Peyer's patch (tissue), 4 donors: ENCODE data around the gene FAM43B. TPM values are rescaled to one million over a fixed set of nuclear protein-coding genes. Genes with fewer than 3 reads are reported as not detected.
A peak's percentile ranks its signal among the peaks of the same experiment; 100 is the strongest.

Experiments used
- DNase-seq, 3 donors: peaks; one replicate each; pipeline ENCODE4 v3.0.0-alpha.2; 2017 to 2019
- H3K27ac ChIP-seq, 4 donors: fragments of 200-600 bp; sonication (generic); one replicate each; pipeline ENCODE4 v1.5.1; 2016 to 2019
- H3K27me3 ChIP-seq, 2 donors: fragments of 200-600 bp; sonication (generic); one replicate each; pipeline ENCODE4 v1.5.1; 2019
- H3K36me3 ChIP-seq, 3 donors: fragments of 200-600 bp; sonication (generic); one replicate each; pipeline ENCODE4 v1.5.1; 2016 to 2019
- H3K4me1 ChIP-seq, 4 donors: fragments of 200-600 bp; sonication (generic); one replicate each; pipeline ENCODE4 v1.5.1; 2016 to 2019
- H3K4me3 ChIP-seq, 4 donors: fragments of 200-600 bp; sonication (generic); 1 replicate in 3 of 4; 2 replicates in 1 of 4; pipeline ENCODE4 v1.5.1; 2016 to 2019; ENCODE audit warnings: mild to moderate bottlenecking in 1 of 4
- H3K9me3 ChIP-seq, 4 donors: fragments of 200-600 bp; sonication (generic); one replicate each; pipeline ENCODE4 v1.5.1; 2016 to 2019; ENCODE audit warnings: mild to moderate bottlenecking in 1 of 4
- POLR2A ChIP-seq, 2 donors: fragments of 450-650 bp; IDR thresholded peaks; one replicate each; pipeline ENCODE4 v1.5.1; 2017; ENCODE audit warnings: antibody characterized with exemption in 2 of 2, mild to moderate bottlenecking in 2 of 2, moderate library complexity in 2 of 2
- total RNA-seq, 4 donors: library from RNA; depleted of rRNA; stranded (reverse); fragments of >200 nt; gene quantifications; one replicate each; pipeline ENCODE4 v1.1.0, GENCODE V29; 2016
- TF ChIP-seq, protein P1 (sequence below), 6 experiments: fragments of 450-650 bp in 4 of 6; fragments of 200-600 bp in 2 of 6; sonication (generic) in 1 of 6; IDR thresholded peaks; one replicate each; pipeline ENCODE4 v1.5.1; 2017 to 2019; ENCODE audit warnings: antibody characterized with exemption in 6 of 6, mild to moderate bottlenecking in 3 of 6, moderate library complexity in 1 of 6

Gene FAM43B, protein sequence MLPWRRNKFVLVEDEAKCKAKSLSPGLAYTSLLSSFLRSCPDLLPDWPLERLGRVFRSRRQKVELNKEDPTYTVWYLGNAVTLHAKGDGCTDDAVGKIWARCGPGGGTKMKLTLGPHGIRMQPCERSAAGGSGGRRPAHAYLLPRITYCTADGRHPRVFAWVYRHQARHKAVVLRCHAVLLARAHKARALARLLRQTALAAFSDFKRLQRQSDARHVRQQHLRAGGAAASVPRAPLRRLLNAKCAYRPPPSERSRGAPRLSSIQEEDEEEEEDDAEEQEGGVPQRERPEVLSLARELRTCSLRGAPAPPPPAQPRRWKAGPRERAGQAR
- not detected for total RNA-seq

- peak in 2 of 3 donors; percentile 51 to 55 for DNase-seq
- Histone ChIP-seq H3K27ac (no peak within 1 kb of the TSS), H3K4me3 (peak within 1 kb of the TSS in 2 of 4 donors; percentile 27 to 40), H3K4me1 (peaks cover 0 to 23% (median 0%) of the 10 kb centered on the region in 4 donors), H3K9me3 (no peaks in the 10 kb centered on the region), H3K36me3 (no peaks in the 10 kb centered on the region), H3K27me3 (peaks cover 0 to 13% of the 10 kb centered on the region in 2 donors)
- TF ChIP-seq POLR2A (IDR thresholded peaks at IDR 0.05), result no peak
- TF ChIP-seq, protein P1, sequence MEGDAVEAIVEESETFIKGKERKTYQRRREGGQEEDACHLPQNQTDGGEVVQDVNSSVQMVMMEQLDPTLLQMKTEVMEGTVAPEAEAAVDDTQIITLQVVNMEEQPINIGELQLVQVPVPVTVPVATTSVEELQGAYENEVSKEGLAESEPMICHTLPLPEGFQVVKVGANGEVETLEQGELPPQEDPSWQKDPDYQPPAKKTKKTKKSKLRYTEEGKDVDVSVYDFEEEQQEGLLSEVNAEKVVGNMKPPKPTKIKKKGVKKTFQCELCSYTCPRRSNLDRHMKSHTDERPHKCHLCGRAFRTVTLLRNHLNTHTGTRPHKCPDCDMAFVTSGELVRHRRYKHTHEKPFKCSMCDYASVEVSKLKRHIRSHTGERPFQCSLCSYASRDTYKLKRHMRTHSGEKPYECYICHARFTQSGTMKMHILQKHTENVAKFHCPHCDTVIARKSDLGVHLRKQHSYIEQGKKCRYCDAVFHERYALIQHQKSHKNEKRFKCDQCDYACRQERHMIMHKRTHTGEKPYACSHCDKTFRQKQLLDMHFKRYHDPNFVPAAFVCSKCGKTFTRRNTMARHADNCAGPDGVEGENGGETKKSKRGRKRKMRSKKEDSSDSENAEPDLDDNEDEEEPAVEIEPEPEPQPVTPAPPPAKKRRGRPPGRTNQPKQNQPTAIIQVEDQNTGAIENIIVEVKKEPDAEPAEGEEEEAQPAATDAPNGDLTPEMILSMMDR (IDR thresholded peaks at IDR 0.05), result no peak
These were observed at the start of gene FAM43B for GRCh38 chr1:20551945-20552727. Gene FAM43B, plus strand, starts transcription at chr1:20552573. Its CDS starts 401 bp downstream, at chr1:20552974.

GRCh38 chr1:20505488-20505887 lies 46.9 kb upstream of the FAM43B start:
- DNase-seq, result no peak
- Histone ChIP-seq H3K27me3 (no peaks in the 10 kb centered on the region), H3K4me1 (peaks cover 0 to 27% (median 4%) of the 10 kb centered on the region in 4 donors), H3K27ac (no peak overlapping the region), H3K4me3 (no peak overlapping the region), H3K9me3 (no peaks in the 10 kb centered on the region), H3K36me3 (peaks cover 0 to 44% (median 2%) of the 10 kb centered on the region in 3 donors)
- TF ChIP-seq POLR2A (IDR thresholded peaks at IDR 0.05), result no peak
- TF ChIP-seq, protein P1 (IDR thresholded peaks at IDR 0.05), result no peak

- H3K36me3 ChIP-seq, result peaks cover 0 to 27% (median 0%) of the 10 kb centered on the region in 3 donors
- DNase-seq, result no peak
- peak overlapping the region; percentile 77 to 97 (median 88) for H3K4me3 ChIP-seq
- no peaks in the 10 kb centered on the region for H3K9me3 ChIP-seq
- H3K27ac ChIP-seq, result peak overlapping the region; percentile 81 to 86 (median 84)
- TF ChIP-seq POLR2A (IDR thresholded peaks at IDR 0.05), result no peak
- TF ChIP-seq, protein P1 (IDR thresholded peaks at IDR 0.05), result no peak
- H3K27me3 ChIP-seq, result no peaks in the 10 kb centered on the region
- H3K4me1 ChIP-seq, result peaks cover 0 to 27% (median 4%) of the 10 kb centered on the region in 4 donors
These were observed 45.2 kb upstream of the FAM43B start for GRCh38 chr1:20507248-20507563.

- Histone ChIP-seq H3K9me3 (no peaks in the 10 kb centered on the region), H3K4me3 (peak within 1 kb of the TSS; percentile 77 to 97 (median 88)), H3K4me1 (peaks cover 0 to 27% (median 4%) of the 10 kb centered on the region in 4 donors), H3K27ac (peak within 1 kb of the TSS; percentile 81 to 86 (median 84)), H3K27me3 (no peaks in the 10 kb centered on the region), H3K36me3 (peaks cover 0 to 21% (median 0%) of the 10 kb centered on the region in 3 donors)
- peak; percentile 94 to 98 (median 96) for DNase-seq
- TF ChIP-seq, protein P1 (IDR thresholded peaks at IDR 0.05), result no peak
- peak; percentile 70 to 72 for TF ChIP-seq POLR2A (IDR thresholded peaks at IDR 0.05)
These were observed 44.6 kb upstream of the FAM43B start, which contains the start of gene MUL1 for GRCh38 chr1:20507564-20508410. Gene MUL1, minus strand, starts transcription at chr1:20508151. Its CDS starts 127 bp downstream, at chr1:20508024.

GRCh38 chr1:20508411-20508771 lies 44.0 kb upstream of the FAM43B start:
- H3K27me3 ChIP-seq, result no peaks in the 10 kb centered on the region
- no peaks in the 10 kb centered on the region for H3K9me3 ChIP-seq
- H3K27ac ChIP-seq, result peak overlapping the region; percentile 81 to 86 (median 84)
- no peak for DNase-seq
- H3K36me3 ChIP-seq, result peaks cover 0 to 17% (median 0%) of the 10 kb centered on the region in 3 donors
- peak overlapping the region; percentile 77 to 97 (median 88) for H3K4me3 ChIP-seq
- peaks cover 0 to 27% (median 4%) of the 10 kb centered on the region in 4 donors for H3K4me1 ChIP-seq
- TF ChIP-seq, protein P1 (IDR thresholded peaks at IDR 0.05), result no peak
- TF ChIP-seq POLR2A (IDR thresholded peaks at IDR 0.05), result no peak
